ENCODE measurements around the gene TBC1D22A.

DNA sequence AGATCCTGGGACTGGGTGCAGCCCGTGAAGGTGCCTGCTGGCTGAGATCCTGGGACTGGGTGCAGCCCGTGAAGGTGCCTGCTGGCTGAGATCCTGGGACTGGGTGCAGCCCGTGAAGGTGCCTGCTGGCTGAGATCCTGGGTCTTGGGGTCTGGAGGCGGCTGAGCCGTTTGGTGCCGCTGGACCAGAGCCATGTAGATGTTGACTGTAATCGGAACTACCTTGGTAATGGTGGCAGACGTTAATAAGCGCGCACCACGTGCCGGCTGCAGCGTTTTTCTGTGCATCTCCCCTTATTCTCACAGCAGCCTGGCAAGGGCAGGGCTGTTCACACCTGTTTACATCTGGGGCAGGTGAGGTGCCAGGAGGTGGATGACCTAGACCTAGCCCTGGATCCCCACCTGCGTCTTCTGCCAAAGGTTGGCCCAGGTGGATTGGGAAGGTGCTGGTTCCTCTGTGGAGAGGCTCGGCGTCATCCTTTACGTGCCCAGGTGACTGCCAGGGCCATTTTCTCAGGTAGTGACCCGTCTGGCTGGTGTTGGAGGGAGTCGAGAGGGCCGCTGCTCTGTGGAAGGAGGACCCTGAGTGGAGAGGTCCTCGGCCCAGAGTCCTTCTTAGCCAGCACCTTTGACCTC is 382.5 kb downstream of the TBC1D22A start:
- TF ChIP-seq, protein P1, sequence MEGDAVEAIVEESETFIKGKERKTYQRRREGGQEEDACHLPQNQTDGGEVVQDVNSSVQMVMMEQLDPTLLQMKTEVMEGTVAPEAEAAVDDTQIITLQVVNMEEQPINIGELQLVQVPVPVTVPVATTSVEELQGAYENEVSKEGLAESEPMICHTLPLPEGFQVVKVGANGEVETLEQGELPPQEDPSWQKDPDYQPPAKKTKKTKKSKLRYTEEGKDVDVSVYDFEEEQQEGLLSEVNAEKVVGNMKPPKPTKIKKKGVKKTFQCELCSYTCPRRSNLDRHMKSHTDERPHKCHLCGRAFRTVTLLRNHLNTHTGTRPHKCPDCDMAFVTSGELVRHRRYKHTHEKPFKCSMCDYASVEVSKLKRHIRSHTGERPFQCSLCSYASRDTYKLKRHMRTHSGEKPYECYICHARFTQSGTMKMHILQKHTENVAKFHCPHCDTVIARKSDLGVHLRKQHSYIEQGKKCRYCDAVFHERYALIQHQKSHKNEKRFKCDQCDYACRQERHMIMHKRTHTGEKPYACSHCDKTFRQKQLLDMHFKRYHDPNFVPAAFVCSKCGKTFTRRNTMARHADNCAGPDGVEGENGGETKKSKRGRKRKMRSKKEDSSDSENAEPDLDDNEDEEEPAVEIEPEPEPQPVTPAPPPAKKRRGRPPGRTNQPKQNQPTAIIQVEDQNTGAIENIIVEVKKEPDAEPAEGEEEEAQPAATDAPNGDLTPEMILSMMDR (IDR thresholded peaks at IDR 0.05) = no peak
- no peak for TF ChIP-seq POLR2A (IDR thresholded peaks at IDR 0.05)

Measured in heart left ventricle (tissue), 13 donors.